Measurements from ENCODE around the gene TAOK3.

TAOK3 gene

GRCh38 chr12:118398940-118399339 lies 26.2 kb upstream of the TAOK3 start:
- Histone ChIP-seq H3K36me3 (peaks cover 95 to 100% (median 100%) of the 10 kb centered on the region in 11 experiments), H3K9ac (no peak overlapping the region), H3K4me1 (peaks cover 0 to 20% (median 0%) of the 10 kb centered on the region in 10 experiments; a peak in 5 of 20 replicates), H3K4me2 (no peak overlapping the region), H3K27me3 (no peaks in the 10 kb centered on the region), H3K27ac (peak overlapping the region in 1 of 11 experiments; percentile 13; a peak in 1 of 22 replicates), H3K4me3 (no peak overlapping the region), H3K9me3 (replicated peaks in 1 of 11) (no peaks in the 10 kb centered on the region), H4K20me1 (peaks cover 0 to 52% (median 14%) of the 10 kb centered on the region in 11 experiments; a peak in 14 of 22 replicates)
- TF ChIP-seq Cebpa-rat (IDR thresholded peaks at IDR 0.05) = no peak

- Histone ChIP-seq H3K36me3 (peaks cover 95 to 100% (median 100%) of the 10 kb centered on the region in 11 experiments), H3K4me1 (peaks cover 0 to 20% (median 0%) of the 10 kb centered on the region in 10 experiments; a peak in 5 of 20 replicates), H4K20me1 (peaks cover 0 to 51% (median 14%) of the 10 kb centered on the region in 11 experiments; a peak in 14 of 22 replicates), H3K27ac (no peak overlapping the region), H3K4me2 (no peak overlapping the region), H3K4me3 (no peak overlapping the region), H3K9me3 (replicated peaks in 1 of 11) (no peaks in the 10 kb centered on the region), H3K9ac (no peak overlapping the region), H3K27me3 (no peaks in the 10 kb centered on the region)
- TF ChIP-seq Cebpa-rat (IDR thresholded peaks at IDR 0.05) = no peak
Observed at GRCh38 chr12:118398524-118398923, 25.8 kb upstream of the TAOK3 start.

- Histone ChIP-seq H3K9me3 (replicated peaks in 1 of 11) (no peaks in the 10 kb centered on the region), H3K9ac (no peak overlapping the region), H3K27ac (no peak overlapping the region), H3K4me2 (no peak overlapping the region), H3K4me3 (no peak overlapping the region), H3K4me1 (peaks cover 0 to 20% (median 0%) of the 10 kb centered on the region in 10 experiments; a peak in 5 of 20 replicates), H3K27me3 (no peaks in the 10 kb centered on the region), H4K20me1 (peaks cover 0 to 56% (median 14%) of the 10 kb centered on the region in 11 experiments; a peak in 14 of 22 replicates), H3K36me3 (peaks cover 95 to 100% (median 100%) of the 10 kb centered on the region in 11 experiments)
- no peak for TF ChIP-seq Cebpa-rat (IDR thresholded peaks at IDR 0.05)
Observed at GRCh38 chr12:118397708-118398440, 25.2 kb upstream of the TAOK3 start.

- H4K20me1 ChIP-seq = peaks cover 0 to 57% (median 4%) of the 10 kb centered on the region in 11 experiments; a peak in 13 of 22 replicates
- H3K9ac ChIP-seq = no peak overlapping the region
- H3K9me3 ChIP-seq (replicated peaks in 1 of 11) = no peaks in the 10 kb centered on the region
- H3K27ac ChIP-seq = no peak overlapping the region
- no peak overlapping the region for H3K4me2 ChIP-seq
- no peaks in the 10 kb centered on the region for H3K4me1 ChIP-seq
- H3K27me3 ChIP-seq = no peaks in the 10 kb centered on the region
- no peak for TF ChIP-seq Cebpa-rat (IDR thresholded peaks at IDR 0.05)
- H3K4me3 ChIP-seq = no peak overlapping the region
- H3K36me3 ChIP-seq = peaks cover 99 to 100% (median 100%) of the 10 kb centered on the region in 11 experiments
Observed at GRCh38 chr12:118391836-118392235, 19.1 kb upstream of the TAOK3 start.

- Histone ChIP-seq H4K20me1 (peaks cover 0 to 53% (median 4%) of the 10 kb centered on the region in 11 experiments; a peak in 12 of 22 replicates), H3K9ac (no peak overlapping the region), H3K9me3 (replicated peaks in 1 of 11) (no peaks in the 10 kb centered on the region), H3K4me2 (no peak overlapping the region), H3K27ac (no peak overlapping the region), H3K27me3 (no peaks in the 10 kb centered on the region), H3K4me3 (no peak overlapping the region), H3K4me1 (no peaks in the 10 kb centered on the region), H3K36me3 (peaks cover 99 to 100% (median 100%) of the 10 kb centered on the region in 11 experiments)
- no peak for TF ChIP-seq Cebpa-rat (IDR thresholded peaks at IDR 0.05)
Observed at GRCh38 chr12:118391424-118391823, 18.7 kb upstream of the TAOK3 start.

GRCh38 chr12:118377884-118378470 lies 5.3 kb upstream of the TAOK3 start:
- peaks cover 38 to 47% (median 46%) of the 10 kb centered on the region in 11 experiments for H3K36me3 ChIP-seq
- peak overlapping the region in 7 of 11 experiments; percentile 90 to 98 (median 96); a peak in 10 of 22 replicates for H3K27ac ChIP-seq
- H3K9ac ChIP-seq = peak overlapping the region; percentile 87 to 96 (median 94); a peak in 21 of 22 replicates
- H3K9me3 ChIP-seq (replicated peaks in 1 of 11) = no peaks in the 10 kb centered on the region
- peaks cover 21 to 34% (median 26%) of the 10 kb centered on the region in 10 experiments for H3K4me1 ChIP-seq
- peak overlapping the region; percentile 91 to 99 (median 95) for H3K4me2 ChIP-seq
- H4K20me1 ChIP-seq = peaks cover 18 to 59% (median 34%) of the 10 kb centered on the region in 11 experiments; a peak in 21 of 22 replicates
- H3K4me3 ChIP-seq = peak overlapping the region; percentile 91 to 99 (median 96)
- H3K27me3 ChIP-seq = no peaks in the 10 kb centered on the region
- no peak for TF ChIP-seq Cebpa-rat (IDR thresholded peaks at IDR 0.05)

- Histone ChIP-seq H3K9ac (peak overlapping the region; percentile 87 to 96 (median 94)), H3K27ac (peak overlapping the region; percentile 90 to 98 (median 96); a peak in 21 of 22 replicates), H3K36me3 (peaks cover 30 to 40% (median 39%) of the 10 kb centered on the region in 11 experiments), H3K27me3 (peaks cover under 1 to 3% (median 3%) of the 10 kb centered on the region in 11 experiments; a peak in 15 of 22 replicates), H3K4me1 (peaks cover 21 to 34% (median 26%) of the 10 kb centered on the region in 10 experiments), H3K4me2 (peak overlapping the region; percentile 91 to 99 (median 95)), H4K20me1 (peaks cover 18 to 52% (median 34%) of the 10 kb centered on the region in 11 experiments; a peak in 21 of 22 replicates), H3K9me3 (replicated peaks in 1 of 11) (no peaks in the 10 kb centered on the region), H3K4me3 (peak overlapping the region; percentile 91 to 99 (median 96))
- TF ChIP-seq Cebpa-rat (IDR thresholded peaks at IDR 0.05) = no peak
Observed at GRCh38 chr12:118377021-118377883, 4.5 kb upstream of the TAOK3 start.

Data from BLaER1 treated with 17β-estradiol and CSF1 and Interleukin-3, amounts not matched to agents 10 nM and 100 nM (cell line).